Renal cortex interstitium (tissue), 11 donors: Measurements from ENCODE around the gene SCN3B. TPM values are rescaled to one million over a fixed set of nuclear protein-coding genes. Genes with fewer than 3 reads are reported as not detected.

Experiments used
- DNase-seq, 11 donors: peaks; one replicate each; pipeline ENCODE4 v3.0.0-alpha.2; 2013; ENCODE audit warnings: low read depth in 9 of 11, low spot score in 4 of 11; ENCODE audit errors: extremely low read depth in 1 of 11
- polyA plus RNA-seq, 3 donors: library from polyadenylated mRNA; unstranded; fragments of 120-200 nt; gene quantifications; one replicate each; pipeline ENCODE4 v1.2.1, GENCODE V29; 2013; ENCODE audit not compliant: insufficient read length in 3 of 3

The SCN3B gene
- polyA plus RNA-seq, 3 donors = 1.3 to 2.5 (median 1.7) TPM

- no peak for DNase-seq
These were observed 70.2 kb downstream of the SCN3B start for GRCh38 chr11:123584186-123584585.

- DNase-seq = no peak
These were observed 71.4 kb downstream of the SCN3B start for GRCh38 chr11:123582992-123583504.

GRCh38 chr11:123581651-123582399 is 72.6 kb downstream of the SCN3B start:
- DNase-seq = no peak

- peak in 2 of 11 donors; percentile 39 to 55 for DNase-seq
These were observed 73.7 kb downstream of the SCN3B start for GRCh38 chr11:123580557-123581275.

GRCh38 chr11:123580137-123580536 is 74.3 kb downstream of the SCN3B start:
- DNase-seq = no peak

- no peak for DNase-seq
These were observed 75.0 kb downstream of the SCN3B start for GRCh38 chr11:123579482-123579812.

Other genes starting within 250 kb of the SCN3B start
- 10 to 100 TPM; 11.9 to 15.3 (median 12.8) TPM for gene GRAMD1B, start 224.4 kb downstream of the SCN3B start, polyA plus RNA-seq
- 10 to 100 TPM; 17.4 to 22.1 (median 18.1) TPM for gene ZNF202, start 87.0 kb upstream of the SCN3B start, polyA plus RNA-seq
- gene OR6X1, start 99.9 kb upstream of the SCN3B start, polyA plus RNA-seq = not detected
- gene OR6M1, start 151.7 kb upstream of the SCN3B start, polyA plus RNA-seq = not detected
- gene TMEM225, start 231.0 kb upstream of the SCN3B start, polyA plus RNA-seq = not detected
- under 1 TPM in 1 of 3 donors, not detected in 2; 0.05 TPM for gene OR8D4, start 247.5 kb upstream of the SCN3B start, polyA plus RNA-seq